ENCODE results near the gene PUM2. TPM values are rescaled to one million over a fixed set of nuclear protein-coding genes. Genes with fewer than 3 reads are reported as not detected.

The PUM2 gene
- total RNA-seq, 1 donor from 2014 or later = 122 TPM

DNA sequence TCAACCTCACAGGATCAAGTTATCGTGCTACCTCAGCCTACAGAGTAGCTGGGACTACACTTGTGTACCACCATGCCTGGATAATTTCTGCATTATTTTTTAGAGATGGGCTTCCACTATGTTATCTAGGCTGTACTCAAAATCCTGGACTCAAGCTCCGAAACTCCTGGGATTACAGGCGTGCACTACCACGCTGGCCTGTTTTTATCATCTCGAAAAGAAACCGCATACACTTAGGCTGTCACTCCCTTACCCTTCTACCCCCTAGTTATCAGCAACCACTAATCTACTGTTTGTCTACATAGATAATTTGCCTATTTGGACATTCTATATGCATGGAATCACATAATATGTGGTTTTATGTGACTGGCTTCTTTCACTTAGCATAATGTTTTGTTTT is 8.5 kb upstream of the PUM2 start:
- Mint-ChIP-seq H3K27ac (no peak overlapping the region), H3K4me1 (no peaks in the 10 kb centered on the region), H3K27me3 (ENCODE audit: low read depth) (no peaks in the 10 kb centered on the region), H3K9me3 (no peaks in the 10 kb centered on the region), H3K36me3 (no peaks in the 10 kb centered on the region), H3K4me3 (no peak overlapping the region)
- TF ChIP-seq, protein P1, sequence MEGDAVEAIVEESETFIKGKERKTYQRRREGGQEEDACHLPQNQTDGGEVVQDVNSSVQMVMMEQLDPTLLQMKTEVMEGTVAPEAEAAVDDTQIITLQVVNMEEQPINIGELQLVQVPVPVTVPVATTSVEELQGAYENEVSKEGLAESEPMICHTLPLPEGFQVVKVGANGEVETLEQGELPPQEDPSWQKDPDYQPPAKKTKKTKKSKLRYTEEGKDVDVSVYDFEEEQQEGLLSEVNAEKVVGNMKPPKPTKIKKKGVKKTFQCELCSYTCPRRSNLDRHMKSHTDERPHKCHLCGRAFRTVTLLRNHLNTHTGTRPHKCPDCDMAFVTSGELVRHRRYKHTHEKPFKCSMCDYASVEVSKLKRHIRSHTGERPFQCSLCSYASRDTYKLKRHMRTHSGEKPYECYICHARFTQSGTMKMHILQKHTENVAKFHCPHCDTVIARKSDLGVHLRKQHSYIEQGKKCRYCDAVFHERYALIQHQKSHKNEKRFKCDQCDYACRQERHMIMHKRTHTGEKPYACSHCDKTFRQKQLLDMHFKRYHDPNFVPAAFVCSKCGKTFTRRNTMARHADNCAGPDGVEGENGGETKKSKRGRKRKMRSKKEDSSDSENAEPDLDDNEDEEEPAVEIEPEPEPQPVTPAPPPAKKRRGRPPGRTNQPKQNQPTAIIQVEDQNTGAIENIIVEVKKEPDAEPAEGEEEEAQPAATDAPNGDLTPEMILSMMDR (IDR thresholded peaks at IDR 0.05; ENCODE audit: unreplicated experiment) = no peak
- no peak for DNase-seq (ENCODE audit: low spot score in 2 of 2, unreplicated experiment in 2 of 2)

DNA sequence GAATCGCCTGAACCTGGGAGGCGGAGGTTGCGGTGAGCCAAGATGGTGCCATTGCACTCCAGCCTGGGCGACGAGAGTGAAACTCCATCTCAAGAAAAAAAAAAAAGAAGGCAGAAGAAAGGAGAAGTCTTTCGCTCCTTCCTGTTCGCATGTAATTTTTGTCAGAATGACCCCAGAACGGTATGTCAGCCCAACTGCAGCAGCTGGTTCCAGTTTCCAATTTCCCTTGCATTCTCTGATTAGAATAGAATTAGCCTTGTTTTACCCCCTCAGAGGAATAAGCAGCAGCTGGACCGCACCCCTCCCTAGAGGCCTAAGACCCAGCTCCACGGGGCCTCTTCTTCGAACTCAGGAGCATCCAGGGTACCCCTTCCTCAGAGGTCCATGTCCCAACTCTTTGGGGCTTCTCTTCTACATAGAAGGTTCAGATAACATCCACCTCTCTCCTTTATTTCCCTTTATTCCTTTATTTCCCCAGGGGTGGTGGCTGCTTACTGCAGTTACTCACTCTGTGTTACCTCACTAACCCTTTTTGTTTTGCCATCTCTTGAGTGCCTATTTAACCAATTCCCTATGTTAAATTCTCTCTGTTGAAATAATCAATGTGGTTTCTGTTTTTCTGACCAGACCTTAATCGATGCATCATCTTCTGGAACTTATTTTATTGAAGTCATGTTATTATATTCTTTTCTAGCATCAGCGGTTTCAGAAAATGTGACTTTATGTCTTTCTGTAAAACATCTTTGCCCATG is 7.2 kb upstream of the PUM2 start:
- no peaks in the 10 kb centered on the region for H3K4me1 Mint-ChIP-seq
- no peak overlapping the region for H3K4me3 Mint-ChIP-seq
- no peaks in the 10 kb centered on the region for H3K36me3 Mint-ChIP-seq
- no peak for DNase-seq (ENCODE audit: low spot score in 2 of 2, unreplicated experiment in 2 of 2)
- no peak overlapping the region for H3K27ac Mint-ChIP-seq
- H3K27me3 Mint-ChIP-seq (ENCODE audit: low read depth) = no peaks in the 10 kb centered on the region
- TF ChIP-seq, protein P1 (IDR thresholded peaks at IDR 0.05; ENCODE audit: unreplicated experiment) = no peak
- no peaks in the 10 kb centered on the region for H3K9me3 Mint-ChIP-seq

DNA sequence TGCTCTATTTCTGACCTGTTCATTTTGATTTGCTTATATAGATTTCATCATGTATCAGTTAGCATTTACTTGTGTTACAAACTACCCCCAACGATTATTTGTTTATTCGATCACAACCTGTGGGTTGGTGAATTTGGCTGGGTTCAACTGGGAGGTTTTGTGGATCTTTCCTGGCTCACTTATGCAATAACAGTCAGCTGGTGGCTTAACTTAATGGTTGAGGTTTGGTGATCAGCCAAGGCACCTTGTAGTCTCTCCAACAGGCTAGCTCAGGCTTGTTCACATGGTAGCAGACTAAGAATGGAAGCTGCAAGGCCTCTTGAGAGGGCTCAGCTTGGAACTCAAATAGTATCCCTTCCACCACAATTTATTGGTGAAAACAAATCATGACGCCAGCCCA is 5.4 kb upstream of the PUM2 start:
- no peaks in the 10 kb centered on the region for H3K9me3 Mint-ChIP-seq
- H3K4me1 Mint-ChIP-seq = no peaks in the 10 kb centered on the region
- DNase-seq (ENCODE audit: low spot score in 2 of 2, unreplicated experiment in 2 of 2) = no peak
- no peak overlapping the region for H3K27ac Mint-ChIP-seq
- TF ChIP-seq, protein P1 (IDR thresholded peaks at IDR 0.05; ENCODE audit: unreplicated experiment) = no peak
- H3K36me3 Mint-ChIP-seq = no peaks in the 10 kb centered on the region
- H3K4me3 Mint-ChIP-seq = no peak overlapping the region
- no peaks in the 10 kb centered on the region for H3K27me3 Mint-ChIP-seq (ENCODE audit: low read depth)

DNA sequence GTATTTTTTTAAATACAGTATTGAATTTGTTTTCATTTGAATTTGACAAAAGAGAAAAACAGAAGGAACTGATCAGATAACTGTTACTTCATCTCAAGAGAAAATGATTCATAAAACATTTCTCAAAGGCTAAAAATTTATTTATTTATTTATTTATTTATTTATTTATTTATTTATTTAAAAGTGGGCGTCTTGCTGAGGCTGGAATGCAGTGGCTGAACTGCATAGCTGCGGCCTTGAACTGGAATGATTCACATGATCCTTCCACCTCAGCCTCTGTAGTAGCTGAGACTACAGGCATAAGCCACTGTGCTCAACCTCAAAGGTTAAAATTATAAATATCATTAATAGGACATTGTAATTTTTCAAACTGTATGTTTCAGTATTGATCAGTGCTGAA is 4.5 kb upstream of the PUM2 start:
- Mint-ChIP-seq H3K36me3 (no peaks in the 10 kb centered on the region), H3K4me3 (no peak overlapping the region), H3K27ac (no peak overlapping the region), H3K9me3 (no peaks in the 10 kb centered on the region), H3K4me1 (no peaks in the 10 kb centered on the region), H3K27me3 (ENCODE audit: low read depth) (no peaks in the 10 kb centered on the region)
- no peak for DNase-seq (ENCODE audit: low spot score in 2 of 2, unreplicated experiment in 2 of 2)
- TF ChIP-seq, protein P1 (IDR thresholded peaks at IDR 0.05; ENCODE audit: unreplicated experiment) = no peak

DNA sequence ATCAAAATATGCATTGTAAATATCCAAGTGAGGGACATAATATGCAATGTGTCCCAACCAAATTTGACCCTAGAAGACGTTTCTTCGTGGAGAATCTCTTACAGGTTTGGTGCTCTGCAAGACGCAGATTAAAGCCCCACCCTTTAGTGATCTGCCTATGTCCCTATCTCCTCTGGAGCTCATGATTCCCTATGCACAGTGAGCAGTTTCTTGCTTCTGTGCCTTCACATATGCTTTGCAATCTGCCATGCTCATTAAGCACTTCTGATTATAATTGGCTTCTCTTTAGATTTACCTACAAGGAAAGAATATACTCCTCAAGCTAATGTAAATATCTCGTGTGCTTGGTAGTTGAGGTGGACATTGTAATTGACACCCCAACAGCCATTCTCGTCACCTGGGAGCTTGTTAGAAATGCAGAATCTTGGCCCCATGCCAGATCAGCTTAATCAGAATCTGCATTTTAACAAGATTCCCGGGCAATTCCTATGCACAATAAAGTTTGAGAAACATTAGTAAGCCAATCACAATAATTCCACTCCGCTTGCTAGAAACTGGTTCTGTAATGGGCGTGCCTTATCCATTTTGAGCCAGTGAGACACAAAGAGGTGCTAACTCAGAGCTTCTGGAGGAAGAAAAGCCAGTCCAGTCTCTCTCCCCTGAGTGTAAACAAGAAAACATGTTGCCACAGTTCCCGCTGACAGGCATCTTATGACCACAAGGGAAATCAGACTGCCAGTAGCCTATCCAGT is 2.8 kb upstream of the PUM2 start:
- Mint-ChIP-seq H3K4me1 (peaks cover 15% of the 10 kb centered on the region), H3K36me3 (no peaks in the 10 kb centered on the region), H3K27me3 (ENCODE audit: low read depth) (no peaks in the 10 kb centered on the region), H3K4me3 (no peak overlapping the region), H3K9me3 (no peaks in the 10 kb centered on the region), H3K27ac (peak overlapping the region; percentile 59)
- TF ChIP-seq, protein P1 (IDR thresholded peaks at IDR 0.05; ENCODE audit: unreplicated experiment) = no peak
- DNase-seq (ENCODE audit: low spot score in 2 of 2, unreplicated experiment in 2 of 2) = no peak
